Trophoblast cell (in vitro differentiated cells and primary cell): ENCODE measurements around the gene MAP4K3.

Experiments
- DNase-seq, 2 donors: peaks; one replicate each; pipeline ENCODE4 v3.0.0-alpha.2; 2016
- H2AFZ ChIP-seq: 2 replicates; pipeline ENCODE4 v1.6.1; 2013; ENCODE audit warnings: low read length, moderate library complexity, mild to moderate bottlenecking; ENCODE audit not compliant: insufficient read depth, poor library complexity
- H2AK5ac ChIP-seq: 2 replicates; pipeline ENCODE4 v1.6.1; 2013; ENCODE audit warnings: mild to moderate bottlenecking, low read length
- H2BK120ac ChIP-seq: 2 replicates; pipeline ENCODE4 v1.6.1; 2013; ENCODE audit warnings: low read length, mild to moderate bottlenecking, moderate library complexity; ENCODE audit not compliant: insufficient read depth, poor library complexity
- H2BK12ac ChIP-seq: 2 replicates; pipeline ENCODE4 v1.6.1; 2013; ENCODE audit warnings: mild to moderate bottlenecking, low read length, moderate library complexity
- H2BK5ac ChIP-seq: 2 replicates; pipeline ENCODE4 v1.6.1; 2013; ENCODE audit warnings: low read length, low read depth, moderate library complexity, mild to moderate bottlenecking; ENCODE audit not compliant: poor library complexity
- H3K14ac ChIP-seq: 2 replicates; pipeline ENCODE4 v1.6.1; 2013; ENCODE audit warnings: mild to moderate bottlenecking, low read length
- H3K18ac ChIP-seq: 2 replicates; pipeline ENCODE4 v1.6.1; 2013; ENCODE audit warnings: mild to moderate bottlenecking, low read length
- H3K23ac ChIP-seq: 2 replicates; pipeline ENCODE4 v1.6.1; 2013; ENCODE audit warnings: low read length
- H3K27ac ChIP-seq: 2 replicates; pipeline ENCODE4 v1.5.1; 2013; ENCODE audit warnings: low read depth, mild to moderate bottlenecking, inconsistent platforms, low read length, moderate library complexity
- H3K27me3 ChIP-seq: 2 replicates; pipeline ENCODE4 v1.6.1; 2013; ENCODE audit warnings: inconsistent platforms, mild to moderate bottlenecking, low read length, moderate library complexity; ENCODE audit not compliant: insufficient read depth
- H3K36me3 ChIP-seq, 2 experiments: 1 replicate in 1 of 2; 2 replicates in 1 of 2; pipeline ENCODE4 v1.6.1; 2013; ENCODE audit warnings: low read length in 2 of 2, mild to moderate bottlenecking in 2 of 2, moderate library complexity in 1 of 2; ENCODE audit not compliant: insufficient read depth in 2 of 2, control insufficient read depth in 1 of 2
- H3K4ac ChIP-seq: 2 replicates; pipeline ENCODE4 v1.6.1; 2013; ENCODE audit warnings: low read depth, mild to moderate bottlenecking, low read length, moderate library complexity
- H3K4me1 ChIP-seq, 2 experiments: 1 replicate in 1 of 2; 2 replicates in 1 of 2; pipeline ENCODE4 v1.6.1; 2013; ENCODE audit warnings: low read length in 2 of 2, mild to moderate bottlenecking in 2 of 2, moderate library complexity in 1 of 2; ENCODE audit not compliant: insufficient read depth in 2 of 2, control insufficient read depth in 1 of 2
- H3K4me2 ChIP-seq: 2 replicates; pipeline ENCODE4 v1.6.1; 2013; ENCODE audit warnings: inconsistent platforms, mild to moderate bottlenecking, low read length, moderate library complexity
- H3K4me3 ChIP-seq: 2 replicates; pipeline ENCODE4 v1.5.1; 2013; ENCODE audit warnings: mild to moderate bottlenecking, low read depth, low read length, inconsistent platforms
- H3K79me1 ChIP-seq: one replicate; pipeline ENCODE4 v1.6.1; 2013; ENCODE audit warnings: low read length
- H3K79me2 ChIP-seq: 2 replicates; pipeline ENCODE4 v1.6.1; 2013; ENCODE audit warnings: low read length, mild to moderate bottlenecking; ENCODE audit not compliant: control insufficient read depth, insufficient read depth, poor library complexity
- H3K9ac ChIP-seq: 2 replicates; pipeline ENCODE4 v1.6.1; 2013; ENCODE audit warnings: mild to moderate bottlenecking, low read length
- H3K9me3 ChIP-seq: 2 replicates; pipeline ENCODE4 v1.6.1; 2013; ENCODE audit warnings: low read depth, mild to moderate bottlenecking, control low read depth, inconsistent platforms, low read length; ENCODE audit not compliant: insufficient read depth
- H4K12ac ChIP-seq: 2 replicates; pipeline ENCODE4 v1.6.1; 2013; ENCODE audit warnings: low read depth, mild to moderate bottlenecking, low read length, moderate library complexity
- H4K8ac ChIP-seq: 2 replicates; pipeline ENCODE4 v1.6.1; 2013; ENCODE audit warnings: low read depth, mild to moderate bottlenecking, low read length, moderate library complexity
- H4K91ac ChIP-seq: one replicate; pipeline ENCODE4 v1.6.1; 2013; ENCODE audit warnings: low read depth, mild to moderate bottlenecking, low read length, moderate library complexity
- WGBS: extraction: QIAGEN DNeasy Blood & Tissue Kit; methylation state at CpG from one replicate; pipeline ENCODE4 v1.1.7; 2013; ENCODE audit warnings: missing lambda C conversion rate; ENCODE audit not compliant: insufficient read length, insufficient coverage; ENCODE audit errors: extremely low coverage; 5-methylcytosine and 5-hydroxymethylcytosine counted together

MAP4K3 gene

GRCh38 chr2:39381653-39382052 is 55.4 kb downstream of the MAP4K3 start:
- Histone ChIP-seq H4K91ac (no peak overlapping the region), H2AK5ac (no peak overlapping the region), H3K23ac (no peak overlapping the region), H3K4me3 (no peak overlapping the region), H2AFZ (no peak overlapping the region), H3K36me3 (no peaks in the 10 kb centered on the region), H3K18ac (no peak overlapping the region), H3K79me1 (no peaks in the 10 kb centered on the region), H3K27ac (no peak overlapping the region), H2BK12ac (no peak overlapping the region), H3K27me3 (no peaks in the 10 kb centered on the region), H2BK120ac (no peak overlapping the region), H3K14ac (no peak overlapping the region), H3K79me2 (no peaks in the 10 kb centered on the region), H3K4me2 (no peak overlapping the region), H3K4ac (no peak overlapping the region), H4K12ac (no peak overlapping the region), H2BK5ac (no peak overlapping the region), H3K4me1 (peaks cover 0 to 3% of the 10 kb centered on the region in 2 experiments), H4K8ac (no peak overlapping the region), H3K9me3 (no peaks in the 10 kb centered on the region), H3K9ac (no peak overlapping the region)
- no CpG with 5 or more reads among the region's 5 CpGs for WGBS
- DNase-seq, result no peak

- no peak overlapping the region for H2BK120ac ChIP-seq
- no peak overlapping the region for H4K91ac ChIP-seq
- no peaks in the 10 kb centered on the region for H3K79me2 ChIP-seq
- H3K79me1 ChIP-seq, result no peaks in the 10 kb centered on the region
- no peak overlapping the region for H4K8ac ChIP-seq
- peaks cover 0 to 3% of the 10 kb centered on the region in 2 experiments for H3K4me1 ChIP-seq
- no peak overlapping the region for H3K27ac ChIP-seq
- no peaks in the 10 kb centered on the region for H3K9me3 ChIP-seq
- H2AFZ ChIP-seq, result no peak overlapping the region
- H3K4ac ChIP-seq, result no peak overlapping the region
- H4K12ac ChIP-seq, result no peak overlapping the region
- DNase-seq, result peak in 1 of 2 donors; percentile 14
- H3K23ac ChIP-seq, result no peak overlapping the region
- H2BK5ac ChIP-seq, result no peak overlapping the region
- no peak overlapping the region for H3K14ac ChIP-seq
- H3K27me3 ChIP-seq, result no peaks in the 10 kb centered on the region
- H3K18ac ChIP-seq, result no peak overlapping the region
- no peaks in the 10 kb centered on the region for H3K36me3 ChIP-seq
- H3K4me3 ChIP-seq, result no peak overlapping the region
- H2BK12ac ChIP-seq, result no peak overlapping the region
- no CpG with 5 or more reads among the region's 2 CpGs for WGBS
- no peak overlapping the region for H2AK5ac ChIP-seq
- H3K4me2 ChIP-seq, result no peak overlapping the region
- no peak overlapping the region for H3K9ac ChIP-seq
Observed at GRCh38 chr2:39380525-39381150, 56.4 kb downstream of the MAP4K3 start.

GRCh38 chr2:39379643-39380524 is 57.2 kb downstream of the MAP4K3 start:
- Histone ChIP-seq H2BK5ac (no peak overlapping the region), H2AFZ (no peak overlapping the region), H4K12ac (no peak overlapping the region), H3K79me1 (no peaks in the 10 kb centered on the region), H3K23ac (no peak overlapping the region), H4K8ac (no peak overlapping the region), H3K9me3 (no peaks in the 10 kb centered on the region), H4K91ac (no peak overlapping the region), H2AK5ac (no peak overlapping the region), H3K18ac (no peak overlapping the region), H3K14ac (no peak overlapping the region), H3K27me3 (no peaks in the 10 kb centered on the region), H3K4ac (no peak overlapping the region), H3K36me3 (no peaks in the 10 kb centered on the region), H3K9ac (no peak overlapping the region), H3K4me2 (no peak overlapping the region), H3K4me1 (peaks cover 0 to 3% of the 10 kb centered on the region in 2 experiments), H3K4me3 (no peak overlapping the region), H3K79me2 (no peaks in the 10 kb centered on the region), H3K27ac (no peak overlapping the region), H2BK120ac (no peak overlapping the region), H2BK12ac (no peak overlapping the region)
- DNase-seq, result peak; percentile 39 to 76

- peaks cover 0 to 3% of the 10 kb centered on the region in 2 experiments for H3K4me1 ChIP-seq
- WGBS, result no CpG with 5 or more reads among the region's 1 CpG
Observed at GRCh38 chr2:39378968-39379367, 58.1 kb downstream of the MAP4K3 start.

More at GRCh38 chr2:39378968-39379367, 58.1 kb downstream of the MAP4K3 start:
- no peak overlapping the region for H3K4me2 ChIP-seq
- no peak overlapping the region for H3K27ac ChIP-seq
- no peaks in the 10 kb centered on the region for H3K9me3 ChIP-seq
- H4K91ac ChIP-seq, result no peak overlapping the region
- no peak overlapping the region for H2AFZ ChIP-seq
- no peak overlapping the region for H4K8ac ChIP-seq
- no peaks in the 10 kb centered on the region for H3K27me3 ChIP-seq
- no peaks in the 10 kb centered on the region for H3K79me2 ChIP-seq
- no peaks in the 10 kb centered on the region for H3K79me1 ChIP-seq
- H3K36me3 ChIP-seq, result no peaks in the 10 kb centered on the region
- H3K9ac ChIP-seq, result no peak overlapping the region
- no peak overlapping the region for H2AK5ac ChIP-seq
- no peak for DNase-seq
- H3K4ac ChIP-seq, result no peak overlapping the region
- H2BK12ac ChIP-seq, result no peak overlapping the region
- H2BK120ac ChIP-seq, result no peak overlapping the region
- H3K4me3 ChIP-seq, result no peak overlapping the region
- H3K23ac ChIP-seq, result no peak overlapping the region
- no peak overlapping the region for H2BK5ac ChIP-seq
- H3K18ac ChIP-seq, result no peak overlapping the region
- no peak overlapping the region for H3K14ac ChIP-seq
- H4K12ac ChIP-seq, result no peak overlapping the region
